HepG2 (cell line): Measurements from ENCODE around the gene MRPL20. TPM values are rescaled to one million over a fixed set of nuclear protein-coding genes. Genes with fewer than 3 reads are reported as not detected.

Experiments used
- FOXA1 ChIP-seq, 2 experiments: fragments of 450-650 bp in 1 of 2; sonication (generic) in 1 of 2; formaldehyde crosslinking in 1 of 2; IDR thresholded peaks; 2 replicates each; pipeline versions ENCODE4 v1.4.0 to v1.6.1; 2016 to 2020; ENCODE audit warnings: missing genetic modification reagents in 1 of 2
- KDM5A ChIP-seq: fragments of 200-600 bp; sonication (generic); IDR thresholded peaks from 2 replicates; pipeline ENCODE4 v1.7.0; 2018; ENCODE audit warnings: antibody characterized with exemption, mild to moderate bottlenecking, low read length, borderline replicate concordance
- POLR2AphosphoS2 ChIP-seq: IDR thresholded peaks from 2 replicates; pipeline ENCODE4 v1.6.1; 2011; ENCODE audit warnings: low read depth, low read length, improper control_type of control experiment
- SATB2 ChIP-seq: sonication (generic); formaldehyde crosslinking; IDR thresholded peaks from 2 replicates; pipeline ENCODE4 v1.5.0; 2020; ENCODE audit warnings: missing genetic modification reagents
- TARDBP ChIP-seq: sonication (generic); formaldehyde crosslinking; IDR thresholded peaks from 2 replicates; pipeline ENCODE4 v1.8.0; 2022; ENCODE audit warnings: mild to moderate bottlenecking, missing genetic modification reagents
- TRIM22 ChIP-seq: fragments of 450-650 bp; IDR thresholded peaks from 2 replicates; pipeline ENCODE4 v1.6.1; 2017
- ZBTB40 ChIP-seq, 2 experiments: fragments of 450-650 bp in 1 of 2; sonication (generic) in 1 of 2; formaldehyde crosslinking in 1 of 2; IDR thresholded peaks; 2 replicates each; pipeline versions ENCODE4 v1.6.1 to v1.8.0; 2016 to 2022; ENCODE audit warnings: antibody characterized with exemption in 1 of 2, mild to moderate bottlenecking in 1 of 2, missing genetic modification reagents in 1 of 2
- ZKSCAN8 ChIP-seq: IDR thresholded peaks from 2 replicates; pipeline ENCODE4 v1.6.1; 2016; ENCODE audit warnings: borderline replicate concordance, missing genetic modification reagents, missing compliant biosample characterization
- ZNF33A ChIP-seq: sonication (generic); formaldehyde crosslinking; IDR thresholded peaks from 2 replicates; pipeline ENCODE4 v1.5.1; 2020; ENCODE audit warnings: missing genetic modification reagents, mild to moderate bottlenecking, moderate library complexity, borderline replicate concordance
- ZNF383 ChIP-seq: sonication (generic); formaldehyde crosslinking; IDR thresholded peaks from 2 replicates; pipeline ENCODE4 v1.4.0; 2020; ENCODE audit warnings: missing genetic modification reagents, mild to moderate bottlenecking, borderline replicate concordance
- ZNF512B ChIP-seq: sonication (generic); formaldehyde crosslinking; IDR thresholded peaks from 2 replicates; pipeline ENCODE4 v1.5.1; 2020; ENCODE audit warnings: missing genetic modification reagents, mild to moderate bottlenecking, borderline replicate concordance
- ZNF552 ChIP-seq: sonication (generic); formaldehyde crosslinking; IDR thresholded peaks from 2 replicates; pipeline ENCODE4 v1.9.0; 2022; ENCODE audit warnings: missing genetic modification reagents, mild to moderate bottlenecking, borderline replicate concordance
- ZNF619 ChIP-seq: sonication (generic); formaldehyde crosslinking; IDR thresholded peaks from 2 replicates; pipeline ENCODE4 v1.4.0; 2020; ENCODE audit warnings: mild to moderate bottlenecking, missing genetic modification reagents
- ZNF713 ChIP-seq: sonication (generic); formaldehyde crosslinking; IDR thresholded peaks from 2 replicates; pipeline ENCODE4 v1.4.0; 2020; ENCODE audit warnings: mild to moderate bottlenecking, missing genetic modification reagents
- ZNF780A ChIP-seq: sonication (generic); formaldehyde crosslinking; IDR thresholded peaks from 2 replicates; pipeline ENCODE4 v1.8.0; 2022; ENCODE audit warnings: mild to moderate bottlenecking, missing genetic modification reagents, moderate library complexity
- polyA plus RNA-seq, 8 experiments: library from polyadenylated mRNA; depleted of rRNA in 3 of 8; stranded (reverse) in 7 of 8; unstranded in 1 of 8; fragments of >200 nt; fragmentation: Illumina TruSeq in 4 of 8; extraction: Trizol in 4 of 8; gene quantifications; 2 replicates each; pipeline versions ENCODE4 v1.2.1 to v1.2.3, GENCODE V29; 2011 to 2016; ENCODE audit warnings: low read depth in 4 of 8, missing spikeins in 1 of 8, mixed read lengths in 1 of 8; ENCODE audit not compliant: insufficient read depth in 1 of 8
- total RNA-seq, 5 experiments: library from RNA; depleted of rRNA; stranded (reverse); fragments of >200 nt; fragmentation: Illumina TruSeq; extraction: Trizol; gene quantifications; 2 replicates each; pipeline ENCODE4 v1.2.3, GENCODE V29; 2016; ENCODE audit warnings: low read depth in 1 of 5

MRPL20 gene
- total and polyA plus RNA-seq, 2 of the 13 experiments (the other 11 are each of a cell fraction or from before 2014, with no cell fraction given), result 59.2 to 127 TPM

GRCh38 chr1:1399187-1399871 is 7.8 kb downstream of the MRPL20 start, which contains the start of gene CCNL2 (continued):
- no peak for TF ChIP-seq ZBTB40 (IDR thresholded peaks at IDR 0.05)
- TF ChIP-seq ZBTB40 (CRISPR knock-in tag; IDR thresholded peaks at IDR 0.05), result 0 out of 2 replicates have a peak, but pooled peaks have one; percentile 38
- TF ChIP-seq KDM5A, result no peak
- peak; percentile 50; the same call in 1 of the 2 replicates for TF ChIP-seq TARDBP (CRISPR knock-in tag)
- no peak for TF ChIP-seq ZNF512B (CRISPR knock-in tag)
- no peak; the same call in 1 of the 2 replicates for TF ChIP-seq POLR2AphosphoS2
- no peak for TF ChIP-seq ZNF780A (CRISPR knock-in tag)
- no peak for TF ChIP-seq ZNF619
- no peak for TF ChIP-seq TRIM22
- 0 out of 2 replicates have a peak, but pooled peaks have one; percentile 33 for TF ChIP-seq ZKSCAN8 (CRISPR knock-in tag)
- TF ChIP-seq ZNF713 (CRISPR knock-in tag), result 0 out of 2 replicates have a peak, but pooled peaks have one; percentile 62
- TF ChIP-seq ZNF383 (CRISPR knock-in tag), result peak; percentile 92; the same call in 1 of the 2 replicates
- TF ChIP-seq ZNF552, result no peak
- TF ChIP-seq SATB2, result no peak
- no peak; the same call in 1 of the 2 replicates for TF ChIP-seq ZNF33A (CRISPR knock-in tag)
- TF ChIP-seq FOXA1 (IDR thresholded peaks at IDR 0.05), result no peak
- no peak for TF ChIP-seq FOXA1 (CRISPR knock-in tag; IDR thresholded peaks at IDR 0.05)
